HG02623 (cell line): ENCODE results near the gene PLA2G4F.

Source experiments
- ATAC-seq: cut with Tn5 transposase; IDR thresholded peaks from one replicate; pipeline ENCODE4 v1.9.1; 2021; ENCODE audit warnings: moderate library complexity; ENCODE audit not compliant: unreplicated experiment

Gene PLA2G4F, protein sequence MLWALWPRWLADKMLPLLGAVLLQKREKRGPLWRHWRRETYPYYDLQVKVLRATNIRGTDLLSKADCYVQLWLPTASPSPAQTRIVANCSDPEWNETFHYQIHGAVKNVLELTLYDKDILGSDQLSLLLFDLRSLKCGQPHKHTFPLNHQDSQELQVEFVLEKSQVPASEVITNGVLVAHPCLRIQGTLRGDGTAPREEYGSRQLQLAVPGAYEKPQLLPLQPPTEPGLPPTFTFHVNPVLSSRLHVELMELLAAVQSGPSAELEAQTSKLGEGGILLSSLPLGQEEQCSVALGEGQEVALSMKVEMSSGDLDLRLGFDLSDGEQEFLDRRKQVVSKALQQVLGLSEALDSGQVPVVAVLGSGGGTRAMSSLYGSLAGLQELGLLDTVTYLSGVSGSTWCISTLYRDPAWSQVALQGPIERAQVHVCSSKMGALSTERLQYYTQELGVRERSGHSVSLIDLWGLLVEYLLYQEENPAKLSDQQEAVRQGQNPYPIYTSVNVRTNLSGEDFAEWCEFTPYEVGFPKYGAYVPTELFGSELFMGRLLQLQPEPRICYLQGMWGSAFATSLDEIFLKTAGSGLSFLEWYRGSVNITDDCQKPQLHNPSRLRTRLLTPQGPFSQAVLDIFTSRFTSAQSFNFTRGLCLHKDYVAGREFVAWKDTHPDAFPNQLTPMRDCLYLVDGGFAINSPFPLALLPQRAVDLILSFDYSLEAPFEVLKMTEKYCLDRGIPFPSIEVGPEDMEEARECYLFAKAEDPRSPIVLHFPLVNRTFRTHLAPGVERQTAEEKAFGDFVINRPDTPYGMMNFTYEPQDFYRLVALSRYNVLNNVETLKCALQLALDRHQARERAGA

DNA sequence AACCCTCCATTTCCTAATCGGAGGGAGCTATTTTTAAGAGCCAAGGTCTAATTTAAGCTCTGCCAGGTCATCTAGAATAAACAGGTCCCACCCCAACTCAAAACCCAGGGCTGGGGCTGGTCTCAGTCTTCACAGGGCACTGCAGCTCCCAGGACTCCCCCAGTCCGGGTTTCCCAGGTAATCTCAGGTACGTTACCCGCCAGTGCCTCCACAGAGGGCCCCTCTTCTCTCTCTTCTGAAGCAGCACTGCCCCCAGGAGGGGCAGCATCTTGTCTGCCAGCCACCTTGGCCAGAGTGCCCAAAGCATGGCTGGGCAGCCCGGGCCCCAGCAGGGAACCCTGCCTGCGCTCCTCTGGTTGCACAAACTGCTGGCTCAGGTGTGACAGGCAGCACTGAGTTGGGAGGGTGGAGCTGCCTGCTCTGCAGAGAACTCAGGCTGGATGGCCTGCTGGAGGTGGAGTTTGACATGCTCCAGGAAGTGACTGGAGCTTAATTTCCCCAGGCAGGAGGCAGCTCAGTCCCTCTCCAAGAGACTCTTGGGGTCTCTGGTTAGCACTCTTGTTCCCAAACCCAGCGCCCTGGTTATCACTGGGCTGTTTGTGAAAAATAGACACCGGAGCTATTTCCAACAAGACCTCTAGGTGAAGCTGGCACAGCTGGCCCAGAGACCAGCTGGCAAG, at the start of gene PLA2G4F:
TSS of gene PLA2G4F (minus strand) at position 394 of the 680 bp plus-strand sequence. CDS start at position 307, 87 bp downstream.
- no peak for ATAC-seq

DNA sequence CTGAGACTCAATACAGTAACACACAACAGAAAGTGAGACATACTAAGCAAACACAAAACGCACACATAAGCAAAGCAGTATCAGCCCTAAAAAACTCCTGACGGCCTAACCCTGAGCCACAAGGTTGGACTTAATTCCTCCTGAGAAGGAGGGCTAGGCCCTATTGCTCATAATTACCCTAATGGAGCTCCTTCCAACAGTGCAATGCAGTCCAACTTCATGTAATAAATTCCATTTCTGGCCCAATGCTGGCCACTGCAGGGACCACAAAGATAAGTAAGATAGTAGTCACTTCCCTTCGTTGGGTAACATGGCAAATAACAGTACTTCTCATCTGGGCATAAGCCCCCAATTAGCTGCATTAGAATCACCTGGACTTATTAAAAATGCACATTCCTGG, 47.5 kb upstream of the PLA2G4F start:
- ATAC-seq = no peak

DNA sequence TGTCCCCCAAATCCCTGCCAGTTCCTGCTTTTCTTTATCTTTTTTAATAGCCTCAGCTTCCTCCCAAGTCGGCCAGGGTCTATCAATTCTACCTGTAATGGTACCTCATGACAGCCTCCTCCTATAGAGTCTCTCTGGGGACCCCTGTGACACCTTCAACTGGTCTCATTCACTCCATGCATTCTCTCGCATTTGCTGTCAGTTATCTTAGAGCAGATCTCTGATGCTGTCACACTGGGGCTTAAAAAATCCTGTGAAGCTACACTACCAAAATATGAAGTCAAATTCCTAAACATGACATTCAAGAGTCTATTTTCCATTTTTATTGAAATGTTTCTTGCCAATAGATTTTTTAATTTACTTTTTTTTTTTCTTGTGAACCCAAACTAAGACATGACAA, 46.2 kb upstream of the PLA2G4F start:
- no peak for ATAC-seq

DNA sequence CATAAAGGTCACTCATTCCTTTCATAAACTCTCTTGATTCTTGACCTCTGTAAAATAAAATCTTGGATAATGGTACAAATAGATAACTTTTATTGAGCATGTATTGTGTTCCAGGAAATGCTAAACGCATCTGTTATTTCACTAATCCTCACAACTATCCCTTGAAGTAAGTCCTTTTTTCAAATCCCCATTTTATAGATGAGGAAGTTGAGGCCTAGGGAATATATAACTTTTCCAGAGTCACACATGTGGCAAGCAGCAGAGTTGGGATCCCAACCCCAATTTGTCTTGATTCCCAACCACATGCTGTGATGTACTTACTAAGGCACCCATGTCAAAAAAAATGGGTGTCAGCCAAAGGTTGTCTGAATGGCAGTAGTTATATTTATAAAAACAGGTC, 45.4 kb upstream of the PLA2G4F start:
- no peak for ATAC-seq

DNA sequence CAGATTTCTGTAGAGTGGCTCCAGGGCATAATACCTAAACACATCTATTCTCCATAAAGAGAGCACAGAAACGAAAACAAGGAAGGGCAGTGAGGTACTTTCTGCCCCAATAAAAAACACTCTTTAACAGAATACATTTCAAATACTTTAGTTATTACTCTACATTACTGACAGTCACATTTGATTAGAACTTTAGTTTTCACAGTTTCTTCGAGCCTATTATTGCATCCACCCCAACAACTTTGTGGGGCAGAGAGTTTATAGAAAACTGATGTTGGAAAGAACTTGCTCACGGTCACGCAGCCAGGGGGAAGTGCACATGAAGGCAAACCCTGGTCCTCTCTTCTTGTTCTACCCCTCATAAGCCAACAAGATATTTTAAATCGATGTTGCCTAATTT, 42.7 kb upstream of the PLA2G4F start:
- no peak for ATAC-seq

DNA sequence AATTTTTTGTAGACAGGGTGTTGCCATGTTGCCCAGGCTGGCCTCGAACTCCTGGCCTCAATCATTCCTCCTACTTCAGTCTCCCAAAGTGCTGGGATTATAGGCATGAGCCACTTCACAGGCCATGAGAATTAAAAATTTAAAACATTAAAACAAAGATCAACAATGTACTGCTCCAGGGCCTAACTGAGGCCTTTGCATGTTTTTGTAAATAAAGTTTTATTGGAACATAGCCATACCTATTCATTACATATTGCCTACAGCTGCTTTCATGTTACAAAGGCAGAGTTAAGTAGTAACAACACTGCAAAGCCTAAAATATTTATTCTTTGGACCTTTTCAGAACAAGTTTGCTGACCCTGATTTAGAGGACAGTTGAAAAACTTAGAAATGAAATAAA, 42.1 kb upstream of the PLA2G4F start:
- ATAC-seq = no peak

DNA sequence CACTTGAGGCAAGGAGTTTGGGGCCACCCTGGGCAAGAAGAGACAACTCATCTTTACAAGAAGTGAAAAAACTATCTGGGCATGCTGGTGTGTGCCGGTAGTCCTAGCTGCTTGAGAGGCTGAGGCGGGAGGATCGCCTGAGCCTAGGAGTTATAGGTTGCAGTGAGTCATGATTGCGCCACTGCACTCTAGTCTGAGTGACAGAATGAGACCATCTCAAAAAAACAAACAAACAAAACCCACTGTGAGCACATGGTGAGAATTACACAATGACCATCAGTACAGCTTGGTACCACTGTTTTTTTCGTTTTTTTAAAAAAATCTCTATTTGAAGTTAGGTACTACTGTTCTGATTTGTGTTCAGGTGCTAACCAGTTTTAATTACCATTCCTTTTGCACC, 38.1 kb upstream of the PLA2G4F start:
- no peak for ATAC-seq

DNA sequence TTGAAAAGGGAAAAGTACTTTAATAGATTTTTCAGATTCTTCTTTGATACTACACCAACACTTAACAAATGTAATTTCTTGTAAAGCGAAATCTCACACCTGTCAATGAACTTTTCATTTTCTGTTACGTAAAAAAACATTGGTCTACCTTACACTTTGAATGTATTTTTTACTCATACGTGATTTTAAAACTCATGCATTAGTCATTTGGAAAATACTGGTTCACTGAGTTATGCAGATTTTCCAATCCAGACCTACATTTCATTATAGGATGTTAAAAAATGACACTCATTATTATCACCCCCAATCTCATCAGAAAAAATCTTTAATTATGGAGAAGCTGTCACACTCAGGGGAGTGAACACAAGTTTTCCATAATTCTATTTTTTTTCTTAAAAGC, 36.9 kb upstream of the PLA2G4F start:
- ATAC-seq = no peak

DNA sequence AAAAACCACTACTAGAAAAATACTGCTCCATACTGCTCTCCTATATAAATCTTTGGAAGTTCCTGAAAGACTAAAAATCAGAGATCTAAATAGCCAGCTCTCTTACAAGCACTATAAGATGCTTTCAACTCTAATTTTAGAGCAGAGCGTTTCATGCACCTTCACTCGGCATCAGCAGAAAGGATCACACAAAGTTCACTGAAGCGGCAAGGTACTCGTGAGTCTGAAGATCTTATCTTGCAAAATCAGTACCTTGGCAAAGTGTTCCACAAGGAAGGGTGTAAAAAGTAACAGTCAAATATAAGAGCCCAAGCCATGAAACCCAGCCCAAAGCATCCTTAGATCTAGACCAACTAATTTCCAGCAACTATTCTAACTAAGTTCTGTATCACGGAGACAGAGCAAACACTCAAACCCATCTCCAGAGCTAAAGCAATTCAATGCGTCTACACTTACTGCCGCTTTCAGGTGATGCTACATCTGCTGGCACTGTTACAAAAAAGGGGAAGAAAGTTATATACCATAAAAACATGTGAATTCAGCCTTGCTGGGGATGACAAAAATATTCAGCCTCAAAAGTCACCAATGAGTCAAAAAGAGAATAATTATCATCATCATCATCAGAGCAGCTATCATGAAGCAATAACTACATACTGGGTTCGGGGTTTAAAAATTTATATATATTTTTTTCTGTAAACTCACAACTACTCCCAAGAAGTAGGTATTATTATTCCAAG, 35.3 kb upstream of the PLA2G4F start:
- ATAC-seq = no peak

DNA sequence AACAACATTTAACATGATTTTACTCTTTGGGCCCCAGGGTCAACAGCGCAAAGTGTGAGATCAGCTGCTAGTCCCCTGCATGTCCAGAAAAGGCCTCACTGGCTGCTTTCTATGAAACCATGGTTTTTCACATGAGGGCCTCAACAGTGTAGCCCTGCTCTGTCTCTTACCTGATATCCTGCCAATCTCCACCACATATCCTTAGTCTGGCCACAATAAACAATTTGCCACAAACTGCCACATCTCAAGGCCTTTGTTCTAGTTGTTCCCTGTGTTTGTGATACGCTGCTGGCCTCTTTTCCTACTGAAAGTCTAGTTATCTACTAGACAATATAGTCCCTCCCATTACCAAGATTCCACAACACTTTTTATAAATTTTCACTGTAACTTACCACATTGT, 33.9 kb upstream of the PLA2G4F start:
- ATAC-seq = no peak

DNA sequence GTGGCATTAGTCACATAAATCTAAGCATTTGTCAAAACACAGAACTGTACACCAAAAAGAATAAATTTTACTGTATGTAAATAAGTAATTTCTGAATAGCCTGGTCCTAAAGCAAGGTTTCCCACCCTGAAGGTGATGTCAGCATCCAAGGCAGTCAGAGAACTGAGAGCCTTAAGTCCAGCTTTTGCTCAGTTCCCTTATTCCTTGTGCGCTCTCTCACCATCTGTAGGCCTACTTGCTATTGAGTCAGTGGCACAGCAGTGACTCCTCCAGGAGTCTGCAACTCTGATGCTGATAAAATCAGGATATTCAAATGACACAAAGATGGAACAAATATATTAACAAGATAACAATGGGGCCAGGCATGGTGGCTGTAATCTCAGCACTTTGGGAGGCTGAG, 29.4 kb upstream of the PLA2G4F start:
- ATAC-seq = no peak

DNA sequence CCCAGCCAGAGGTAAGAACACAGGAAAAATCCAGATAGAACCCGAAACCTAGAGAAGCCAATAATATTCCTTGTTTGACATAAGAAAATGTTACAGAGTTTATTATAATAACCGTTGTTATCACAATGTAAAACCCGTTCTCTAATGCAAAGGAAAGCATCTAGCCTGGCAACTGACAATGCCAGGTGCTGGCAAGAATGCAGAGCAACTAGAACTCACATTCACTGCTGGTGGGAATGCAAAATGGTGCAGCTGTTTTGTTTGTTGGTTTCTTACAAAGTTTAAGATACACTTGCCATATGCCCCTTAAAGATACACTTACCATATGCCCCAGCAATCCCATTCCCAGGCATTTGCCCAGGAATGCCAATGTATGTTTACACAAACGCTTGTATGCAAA, 28.3 kb upstream of the PLA2G4F start:
- ATAC-seq = no peak

DNA sequence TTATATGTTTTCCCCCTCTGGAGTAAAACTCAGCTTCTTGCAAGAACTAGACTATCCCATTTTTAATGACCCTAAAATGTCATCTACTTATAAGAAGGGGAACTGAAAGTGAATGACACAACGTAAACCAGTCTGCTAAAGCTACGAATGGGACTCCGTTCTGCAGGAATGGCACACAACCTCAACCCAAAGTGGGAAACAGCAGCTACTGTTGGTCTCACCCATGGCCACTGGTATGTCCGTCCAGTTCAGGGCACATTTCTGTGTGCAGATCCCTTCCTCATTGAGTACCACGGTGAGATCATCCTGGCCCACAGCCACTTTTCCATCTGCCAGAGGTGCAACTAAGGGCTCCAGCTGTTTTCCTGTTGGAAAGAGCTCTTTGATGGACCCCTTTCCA, 27.9 kb upstream of the PLA2G4F start:
- ATAC-seq = no peak

DNA sequence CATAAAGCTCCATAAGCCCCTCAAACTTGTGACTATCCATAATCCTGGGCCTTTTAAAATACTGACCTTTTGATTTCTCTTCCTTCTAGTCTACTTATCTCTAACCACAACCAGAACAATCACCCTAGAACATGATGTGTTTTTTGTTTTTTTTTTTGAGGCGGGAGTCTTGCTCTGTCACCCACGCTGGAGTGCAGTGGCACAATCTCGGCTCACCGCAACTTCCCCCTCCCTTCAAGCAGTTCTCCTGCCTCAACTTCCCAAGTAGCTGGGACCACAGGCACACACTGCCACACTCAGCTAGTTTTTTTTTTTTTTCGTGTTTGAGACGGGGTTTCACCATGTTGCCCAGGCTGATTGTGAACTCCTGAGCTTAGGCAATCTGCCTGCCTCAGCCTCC, 26.5 kb upstream of the PLA2G4F start:
- no peak for ATAC-seq

DNA sequence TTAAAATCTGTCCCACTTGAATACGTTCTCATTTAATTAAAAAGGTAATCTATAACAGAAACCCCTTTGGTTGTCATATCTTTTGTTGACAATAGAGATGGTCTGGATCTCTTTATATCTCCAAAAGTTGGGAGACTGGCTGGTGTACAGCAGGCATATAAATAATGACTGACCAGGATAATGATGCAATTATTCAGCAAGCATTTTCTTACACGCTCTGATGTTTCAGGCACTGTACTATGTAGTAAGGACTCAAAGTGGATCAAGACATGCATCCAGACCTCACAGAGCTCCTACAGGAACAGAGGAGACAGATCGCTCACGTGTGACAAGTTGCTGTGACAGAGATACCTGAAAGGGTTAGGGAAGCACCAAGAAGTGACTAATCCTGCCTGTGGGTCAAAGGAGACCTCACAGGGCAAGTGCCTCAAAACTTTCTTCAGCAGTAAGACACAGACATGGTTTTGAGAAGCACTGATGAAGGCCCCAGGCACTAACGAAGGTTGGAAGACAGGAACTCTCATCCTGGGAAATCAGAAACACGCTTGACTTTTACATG, 26.0 kb upstream of the PLA2G4F start:
- no peak for ATAC-seq

DNA sequence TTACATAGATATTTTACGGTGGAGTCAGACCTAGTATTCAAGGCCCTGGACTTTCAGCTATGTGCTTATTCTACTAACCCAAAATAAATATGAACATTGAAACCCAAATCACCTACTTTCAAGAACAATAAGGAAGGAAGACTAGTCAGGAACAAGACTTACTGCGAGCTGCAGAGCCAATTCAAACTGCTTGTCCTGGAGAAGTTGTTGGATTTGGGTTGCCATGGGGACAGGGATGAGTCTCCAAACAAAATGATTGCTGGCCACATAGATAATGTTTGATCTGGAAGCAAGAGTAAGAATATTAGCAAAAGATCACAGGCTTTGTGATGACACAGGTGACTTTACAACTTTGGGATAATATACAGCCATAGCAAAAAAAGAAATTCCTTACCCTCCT, 21.6 kb upstream of the PLA2G4F start:
- ATAC-seq = no peak

DNA sequence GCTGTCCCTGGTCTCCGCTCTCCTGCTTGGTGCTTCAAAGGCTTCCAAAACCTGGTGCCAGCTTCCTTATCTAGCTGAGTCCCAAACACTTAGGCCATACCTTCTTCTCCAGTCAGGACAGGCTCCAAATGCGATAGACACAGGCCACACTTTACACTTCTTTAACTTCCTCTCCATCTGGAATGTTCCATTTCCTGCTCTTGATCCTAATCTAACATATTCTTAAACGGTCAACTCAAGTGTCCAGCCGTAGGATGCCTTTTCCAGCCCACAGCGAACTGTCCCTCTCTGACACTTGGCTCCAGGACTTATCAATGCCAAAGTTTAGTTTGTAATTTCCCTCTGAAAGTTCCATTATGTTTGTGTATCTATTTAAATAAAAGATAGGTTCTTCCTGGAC, 19.2 kb upstream of the PLA2G4F start:
- no peak for ATAC-seq

DNA sequence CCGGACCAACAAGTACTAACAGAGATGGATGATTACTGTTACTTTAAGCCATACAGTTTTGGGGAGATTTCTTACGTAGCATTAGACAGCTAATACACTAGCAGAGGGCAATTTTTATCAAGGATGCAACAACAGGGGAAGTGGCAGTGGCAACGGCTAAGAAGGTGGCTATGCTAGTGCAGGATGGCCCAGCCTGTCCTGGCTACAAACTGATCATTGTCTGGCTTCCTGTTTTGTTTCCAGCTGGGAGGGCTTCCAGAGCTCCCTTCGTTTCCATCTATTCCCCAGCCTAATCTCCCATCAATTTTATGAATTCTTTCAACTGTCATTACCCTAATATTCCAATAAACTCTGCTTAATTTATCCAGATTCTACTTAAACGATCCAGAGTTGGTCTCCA, 16.0 kb upstream of the PLA2G4F start:
- no peak for ATAC-seq

DNA sequence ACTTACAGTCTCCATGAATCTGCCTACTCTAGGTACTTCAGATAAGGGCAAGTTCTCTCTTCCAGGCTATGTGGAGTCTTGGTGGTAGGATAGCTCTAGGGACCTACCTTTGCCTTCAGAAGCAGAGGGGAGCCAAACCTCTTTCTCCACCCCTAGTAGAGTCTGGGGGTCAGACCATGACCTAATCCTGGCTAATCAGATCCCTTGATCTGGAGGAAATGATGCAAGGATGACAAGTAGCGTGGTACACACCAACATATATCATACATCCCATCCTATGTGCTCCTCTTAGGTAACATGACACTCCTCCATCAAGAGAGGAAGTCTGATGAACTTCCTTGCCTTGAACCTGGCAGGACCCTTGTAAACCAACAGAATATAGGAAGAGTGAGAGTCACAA, 15.4 kb upstream of the PLA2G4F start:
- ATAC-seq = no peak

DNA sequence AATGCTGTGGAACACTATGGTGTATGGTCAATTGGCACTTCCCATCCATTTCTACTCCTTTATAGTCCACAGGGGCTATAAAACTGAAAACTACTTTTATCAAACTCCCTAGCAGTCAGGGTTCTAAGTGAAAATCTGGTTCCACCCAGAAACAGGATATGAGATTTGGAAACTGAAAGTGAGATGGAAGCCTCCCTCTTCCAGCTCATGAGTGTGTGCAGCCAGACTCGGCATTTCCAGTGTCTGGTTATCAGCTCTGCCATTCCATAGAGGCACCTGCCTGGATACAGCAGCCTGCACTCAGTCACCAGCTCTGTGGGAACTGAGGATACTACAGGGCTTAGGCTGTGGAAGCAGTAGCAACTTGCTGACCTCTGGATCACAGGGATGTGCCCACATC, 14.7 kb upstream of the PLA2G4F start:
- no peak for ATAC-seq
